Esophagus (tissue), 2 donors: Measurements from ENCODE around the gene FXYD7. TPM values are rescaled to one million over a fixed set of nuclear protein-coding genes. Genes with fewer than 3 reads are reported as not detected.
"Not testable (repeated sequence)": the region's sequence is repeated elsewhere in the genome, so short reads cannot be mapped to it uniquely, and the experiment has no call there.

Experiments used
- H3K27ac ChIP-seq, 2 donors: one replicate each; pipeline ENCODE4 v1.5.1; 2013; ENCODE audit warnings: low read depth in 2 of 2, mild to moderate bottlenecking in 2 of 2, inconsistent platforms in 1 of 2, low read length in 1 of 2, moderate library complexity in 1 of 2
- H3K27me3 ChIP-seq, 2 donors: one replicate each; pipeline ENCODE4 v1.6.1; 2013; ENCODE audit warnings: low read length in 2 of 2, control low read depth in 1 of 2, mild to moderate bottlenecking in 1 of 2; ENCODE audit not compliant: insufficient read depth in 2 of 2, control insufficient read depth in 1 of 2
- H3K36me3 ChIP-seq, 2 donors: one replicate each; pipeline ENCODE4 v1.6.1; 2013; ENCODE audit warnings: low read length in 1 of 2; ENCODE audit not compliant: control insufficient read depth in 2 of 2, insufficient read depth in 2 of 2
- H3K4me1 ChIP-seq, 2 donors: one replicate each; pipeline ENCODE4 v1.6.1; 2013; ENCODE audit warnings: low read length in 1 of 2; ENCODE audit not compliant: control insufficient read depth in 2 of 2, insufficient read depth in 2 of 2
- H3K4me3 ChIP-seq, 2 donors: one replicate each; pipeline ENCODE4 v1.5.1; 2013; ENCODE audit warnings: low read length in 2 of 2, mild to moderate bottlenecking in 2 of 2, low read depth in 1 of 2, moderate library complexity in 1 of 2
- H3K9me3 ChIP-seq, 2 donors: one replicate each; pipeline ENCODE4 v1.6.1; 2013; ENCODE audit warnings: mild to moderate bottlenecking in 2 of 2, low read depth in 1 of 2, low read length in 1 of 2, moderate library complexity in 1 of 2; ENCODE audit not compliant: control insufficient read depth in 2 of 2, insufficient read depth in 1 of 2
- WGBS, 2 donors: extraction: QIAGEN DNeasy Blood & Tissue Kit; methylation state at CpG; one replicate each; pipeline ENCODE4 v1.1.7; 2013; 5-methylcytosine and 5-hydroxymethylcytosine counted together
- polyA plus RNA-seq, 2 donors: library from polyadenylated mRNA; stranded (reverse); fragments of 200-250 nt; gene quantifications; one replicate each; pipeline ENCODE4 v1.2.3, GENCODE V29; 2013
- donor health status: healthy with polysubstance abuse.
- donor health status: Bipolar disorder and iron deficiency.

Gene FXYD7
- polyA plus RNA-seq, 2 donors = 0.09 to 0.14 TPM

DNA sequence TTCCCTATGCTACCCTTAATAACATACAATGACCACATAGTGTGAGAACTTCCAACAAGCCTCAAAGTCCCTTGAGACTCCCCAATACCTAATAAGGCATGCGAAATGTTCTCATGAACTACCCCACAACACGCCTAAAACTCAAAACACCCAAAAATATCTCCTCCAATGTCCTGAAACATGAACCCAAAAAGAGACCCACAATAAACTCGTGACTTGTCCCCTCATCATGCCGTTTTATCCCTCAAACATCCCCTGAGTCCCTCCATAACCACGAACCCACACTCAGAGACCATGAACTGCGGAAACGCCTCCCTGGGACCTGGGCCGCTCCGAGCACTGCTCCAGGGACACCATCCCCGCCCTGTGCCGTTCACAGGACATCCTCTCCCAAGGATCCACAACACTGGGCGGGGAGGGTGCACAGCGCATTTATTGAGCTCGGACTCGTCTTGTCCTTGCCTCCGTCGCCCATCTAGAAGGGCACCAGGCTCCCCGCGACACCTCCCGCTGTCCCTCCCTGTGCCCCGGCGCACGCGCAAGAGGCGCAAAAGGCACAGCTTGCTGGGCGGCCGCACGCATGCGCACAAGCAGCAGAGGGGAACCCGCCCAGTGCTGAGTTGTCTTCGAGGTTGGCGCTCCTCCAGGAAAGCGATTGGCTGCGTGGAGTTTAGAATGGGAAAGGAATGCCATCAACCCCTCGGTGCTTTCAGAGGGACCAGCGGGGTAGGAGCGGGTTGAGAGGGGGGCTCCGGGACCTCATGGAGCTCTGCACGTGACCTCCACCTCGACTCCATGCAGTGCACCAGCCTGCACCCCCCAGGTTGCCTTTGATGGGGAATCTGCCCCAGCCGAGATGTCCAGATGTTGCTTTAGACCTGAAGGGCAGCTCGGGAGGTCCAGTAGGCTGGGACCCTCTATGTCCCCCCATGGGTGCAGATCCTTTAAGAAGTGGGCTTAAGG, 18.7 kb upstream of the FXYD7 start:
- Histone ChIP-seq H3K9me3 (no peaks in the 10 kb centered on the region), H3K4me1 (peaks cover 5 to 44% of the 10 kb centered on the region in 2 donors), H3K27me3 (no peaks in the 10 kb centered on the region), H3K36me3 (peaks cover 0 to 3% of the 10 kb centered on the region in 2 donors), H3K4me3 (peak overlapping the region; percentile 44 to 48), H3K27ac (peak overlapping the region; percentile 87 to 90)
- WGBS, 2 donors = 9% methylated on average over 42 of the region's 42 CpGs

DNA sequence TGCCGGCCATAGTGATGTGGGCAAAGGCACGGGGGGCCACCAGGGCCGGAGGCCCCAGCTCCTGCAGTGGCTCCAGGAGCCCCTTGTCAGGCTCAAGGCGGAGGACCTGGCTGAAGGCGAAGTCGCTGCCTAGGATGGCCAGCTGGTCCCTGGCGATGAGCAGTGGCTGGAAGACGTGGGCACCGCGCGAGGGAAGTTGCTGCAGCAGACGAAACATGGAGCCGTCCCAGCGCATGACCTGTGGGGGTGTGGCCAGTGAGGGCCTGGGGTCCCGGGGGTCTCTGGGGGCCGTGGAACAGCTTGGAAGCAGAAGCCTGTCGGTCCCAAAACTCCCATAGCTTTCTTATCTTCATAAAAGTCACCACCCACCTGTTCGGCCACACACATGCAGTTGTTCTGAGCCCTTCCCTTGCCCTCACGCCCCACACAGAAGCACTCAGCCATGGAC, 17.8 kb upstream of the FXYD7 start:
- Histone ChIP-seq H3K36me3 (peaks cover 0 to 3% of the 10 kb centered on the region in 2 donors), H3K4me3 (no peak overlapping the region), H3K9me3 (no peaks in the 10 kb centered on the region), H3K27ac (peak overlapping the region in 1 of 2 donors; percentile 15), H3K4me1 (peaks cover 5 to 42% of the 10 kb centered on the region in 2 donors), H3K27me3 (no peaks in the 10 kb centered on the region)
- WGBS, 2 donors = 72 to 79% methylated on average over 19 of the region's 19 CpGs

DNA sequence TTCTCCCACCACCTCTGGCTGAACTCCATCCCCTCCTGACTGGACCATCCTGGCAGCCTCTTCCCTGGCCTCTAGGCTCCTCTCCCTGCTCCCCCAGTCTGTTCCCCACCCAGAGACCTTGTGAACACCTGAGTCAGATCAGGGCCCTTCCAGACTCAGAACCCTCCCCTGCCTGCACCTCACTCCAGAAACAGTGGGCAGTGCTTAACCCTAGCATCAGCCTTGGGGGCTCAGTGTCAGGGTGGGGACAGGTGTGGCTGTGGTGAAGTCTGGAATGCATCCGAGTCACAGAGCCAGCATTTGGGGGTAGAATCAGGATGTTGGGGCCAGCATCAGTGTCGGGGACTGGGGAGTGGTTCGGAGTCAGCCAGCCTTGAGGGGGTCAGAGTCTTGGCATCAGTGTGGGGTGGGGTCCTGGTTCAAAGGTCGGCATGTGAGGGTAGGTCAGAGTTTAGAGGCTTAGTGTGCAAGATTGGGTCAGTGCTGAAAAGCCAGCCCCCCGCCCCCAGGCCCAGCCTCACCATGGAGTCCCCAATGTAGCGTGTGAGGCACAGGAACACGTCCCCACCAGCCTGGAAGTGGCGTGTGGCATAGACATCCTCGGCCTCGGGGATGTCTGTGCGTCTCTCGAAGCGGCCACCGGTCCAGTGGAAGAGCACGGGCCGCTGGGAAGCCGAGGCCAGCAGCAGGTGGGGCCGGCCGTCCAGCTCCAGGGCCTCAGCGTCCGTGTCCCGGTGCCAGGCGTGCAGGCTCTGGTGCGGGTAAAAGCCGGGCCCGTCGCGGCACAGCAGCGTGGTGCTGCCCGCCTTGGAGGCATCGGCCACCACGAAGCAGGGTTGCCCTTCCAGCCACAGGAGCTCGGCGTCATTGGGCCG, 17.1 kb upstream of the FXYD7 start:
- Histone ChIP-seq H3K9me3 (no peaks in the 10 kb centered on the region), H3K27me3 (no peaks in the 10 kb centered on the region), H3K4me3 (no peak overlapping the region), H3K36me3 (no peaks in the 10 kb centered on the region), H3K27ac (no peak overlapping the region), H3K4me1 (peaks cover 5 to 42% of the 10 kb centered on the region in 2 donors)
- WGBS, 2 donors = 67 to 77% methylated on average over 35 of the region's 35 CpGs

DNA sequence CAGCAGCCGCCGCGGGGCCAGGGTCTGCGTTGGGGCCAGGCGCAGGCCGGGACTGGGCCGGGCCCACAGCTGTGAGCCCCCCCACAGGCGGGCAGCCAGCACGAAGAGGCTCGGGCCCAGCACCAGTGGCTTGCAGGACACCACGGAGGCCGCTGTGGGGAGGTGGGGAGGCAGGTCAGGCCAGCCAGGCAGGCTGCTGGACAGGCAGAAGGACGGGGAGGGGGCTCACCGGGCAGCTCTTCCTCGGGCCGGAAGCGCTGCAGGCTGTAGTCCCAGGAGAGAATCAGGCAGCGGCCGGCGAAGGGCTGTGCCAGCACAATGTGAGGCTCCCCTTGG, 16.5 kb upstream of the FXYD7 start:
- Histone ChIP-seq H3K4me3 (no peak overlapping the region), H3K27ac (peak overlapping the region in 1 of 2 donors; percentile 12), H3K36me3 (no peaks in the 10 kb centered on the region), H3K4me1 (peaks cover 5 to 40% of the 10 kb centered on the region in 2 donors), H3K27me3 (no peaks in the 10 kb centered on the region), H3K9me3 (no peaks in the 10 kb centered on the region)
- 51% methylated on average over 17 to 20 of the region's 20 CpGs for WGBS, 2 donors

DNA sequence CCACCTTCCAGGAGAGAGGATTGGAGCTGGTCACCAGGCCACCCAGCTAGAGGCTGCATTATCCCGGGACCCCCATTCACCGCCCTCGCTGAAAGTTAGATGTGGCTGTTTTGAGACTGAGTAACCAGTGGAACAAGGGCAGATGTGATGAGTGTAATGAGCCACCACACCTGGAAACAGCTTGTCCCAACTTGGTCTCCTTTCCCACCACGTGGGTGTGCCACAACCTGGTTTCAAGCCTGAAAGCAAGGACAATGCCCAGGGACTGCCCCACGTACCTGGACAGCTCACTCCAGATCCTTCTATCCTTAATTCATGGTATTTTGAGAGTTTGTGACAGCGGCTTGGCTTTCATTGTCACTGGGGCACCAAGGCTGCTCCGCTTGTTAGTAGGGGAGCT, 15.2 kb upstream of the FXYD7 start:
- 50 to 71% methylated on average over 7 of the region's 7 CpGs for WGBS, 2 donors
- Histone ChIP-seq H3K36me3 (no peaks in the 10 kb centered on the region), H3K4me1 (peaks cover 5 to 34% of the 10 kb centered on the region in 2 donors), H3K9me3 (no peaks in the 10 kb centered on the region), H3K27ac (peak overlapping the region; percentile 33 to 60), H3K27me3 (no peaks in the 10 kb centered on the region), H3K4me3 (no peak overlapping the region)

DNA sequence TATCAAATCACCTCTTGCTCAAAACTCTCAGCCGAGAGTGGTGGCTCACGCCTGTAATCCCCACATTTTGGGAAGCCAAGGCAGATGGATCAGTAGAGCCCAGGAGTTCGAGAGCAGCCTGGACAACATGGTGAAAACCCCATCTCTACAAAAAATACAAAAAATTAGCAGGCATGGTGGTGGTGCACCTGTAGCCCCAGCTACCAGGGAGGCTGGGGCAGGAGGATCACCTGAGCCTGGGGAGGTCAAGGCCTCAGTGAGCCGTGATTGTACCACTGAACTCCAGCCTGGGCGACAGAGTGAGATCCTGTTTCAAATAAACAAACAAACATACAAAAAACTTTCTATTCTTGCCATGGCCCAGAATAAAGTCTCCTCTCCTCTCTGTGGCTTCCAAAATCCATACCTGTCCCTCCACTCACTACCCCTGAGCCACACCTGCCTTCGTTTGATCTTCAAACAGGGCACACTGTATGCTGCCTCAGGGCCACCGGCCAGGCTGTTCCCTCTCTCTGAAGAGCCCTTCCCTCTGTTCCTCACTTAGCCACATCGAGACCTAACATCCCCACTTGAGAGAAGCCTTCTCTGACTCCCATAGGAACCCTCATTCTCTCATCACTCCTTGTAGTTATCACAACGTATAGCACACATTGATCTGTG, 14.5 kb upstream of the FXYD7 start:
- Histone ChIP-seq H3K9me3 (no peaks in the 10 kb centered on the region), H3K4me3 (no peak overlapping the region), H3K36me3 (no peaks in the 10 kb centered on the region), H3K4me1 (peaks cover 5 to 30% of the 10 kb centered on the region in 2 donors), H3K27ac (no peak overlapping the region), H3K27me3 (no peaks in the 10 kb centered on the region)
- 83 to 92% methylated on average over 9 of the region's 9 CpGs for WGBS, 2 donors

DNA sequence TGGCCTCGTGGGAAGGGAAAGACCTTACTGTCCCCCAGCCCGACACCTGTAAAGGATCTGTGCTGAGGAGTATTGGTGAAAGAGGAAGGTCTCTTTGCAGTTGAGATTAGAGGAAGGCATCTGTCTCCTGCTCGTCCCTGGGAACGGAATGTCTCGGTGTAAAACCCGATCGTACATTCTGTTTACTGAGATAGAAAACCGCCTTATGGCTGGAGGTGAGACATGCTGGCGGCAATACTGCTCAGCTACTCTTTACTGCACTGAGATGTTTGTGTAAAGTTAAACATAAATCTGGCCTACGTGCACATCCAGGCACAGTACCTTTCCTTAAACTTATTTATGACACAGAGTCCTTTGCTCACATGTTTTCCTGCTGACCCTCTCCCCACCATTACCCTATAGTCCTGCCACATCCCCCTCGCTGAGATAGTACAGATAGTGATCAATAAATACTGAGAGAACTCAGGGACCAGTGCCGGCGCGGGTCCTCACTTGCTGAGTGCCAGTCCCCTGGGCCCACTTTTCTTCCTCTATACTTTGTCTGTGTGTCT, 13.3 kb upstream of the FXYD7 start:
- not testable (repeated sequence) for H3K36me3 ChIP-seq, H3K27me3 ChIP-seq, H3K9me3 ChIP-seq, H3K27ac ChIP-seq, H3K4me3 ChIP-seq
- peaks cover 5 to 21% of the 10 kb centered on the region in 2 donors for H3K4me1 ChIP-seq
- 62 to 73% methylated on average over 14 of the region's 14 CpGs for WGBS, 2 donors

DNA sequence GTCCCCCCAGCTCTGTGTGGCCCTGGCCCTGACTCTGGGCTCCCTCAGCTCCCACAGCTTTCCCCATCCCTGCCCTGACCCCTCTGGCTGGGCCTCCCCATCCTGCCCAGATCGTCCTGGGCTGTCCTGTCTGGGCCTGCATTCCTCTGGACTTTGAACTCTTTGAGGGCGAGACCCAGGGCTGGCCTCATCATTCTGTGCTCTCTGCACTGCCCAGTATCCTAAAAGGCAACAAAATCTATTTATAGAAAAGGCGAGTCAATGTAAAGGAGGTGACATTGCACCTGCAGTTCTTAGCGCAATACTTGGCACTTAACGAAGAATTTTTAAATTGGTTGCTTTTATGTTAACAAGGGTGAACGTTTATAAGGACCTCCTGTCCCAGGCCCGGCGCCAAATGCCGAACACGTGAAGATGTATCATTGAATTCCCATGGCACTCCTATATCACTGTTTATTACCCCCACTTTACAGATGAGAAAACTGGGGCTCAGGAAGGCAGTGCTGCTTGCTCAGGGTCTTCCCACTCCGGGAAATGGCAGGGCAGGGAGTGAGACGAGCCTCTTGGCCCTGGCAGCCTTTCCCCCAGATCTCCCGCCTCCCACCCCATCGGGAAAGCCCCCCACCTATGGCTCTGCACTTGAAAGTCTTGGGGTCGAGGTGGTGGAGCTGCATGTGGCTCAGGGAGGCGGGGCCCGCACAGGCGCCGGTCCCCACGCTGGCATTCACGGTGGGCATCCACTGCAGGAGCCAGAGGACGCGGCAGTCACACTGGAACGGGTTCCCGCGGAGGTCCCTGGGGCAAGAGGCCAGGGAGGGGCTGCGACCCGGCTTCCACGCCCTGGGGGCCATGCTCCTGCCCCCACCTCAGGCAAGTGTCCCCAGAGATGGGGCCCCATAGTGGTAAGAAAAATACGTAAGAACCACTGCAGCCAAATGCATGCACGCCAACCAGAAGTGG, 12.0 kb upstream of the FXYD7 start:
- Histone ChIP-seq H3K4me1 (peaks cover 0 to 10% of the 10 kb centered on the region in 2 donors), H3K27ac (no peak overlapping the region), H3K27me3 (no peaks in the 10 kb centered on the region), H3K4me3 (no peak overlapping the region), H3K9me3 (no peaks in the 10 kb centered on the region), H3K36me3 (no peaks in the 10 kb centered on the region)
- 72 to 81% methylated on average over 31 of the region's 31 CpGs for WGBS, 2 donors
